ES-I3 (cell line): ENCODE data around the gene NT5C1B.

Source experiments
- H3K36me3 ChIP-seq: 2 replicates; pipeline ENCODE4 v1.6.1; 2013; ENCODE audit warnings: mild to moderate bottlenecking, low read length, control low read depth, moderate library complexity; ENCODE audit not compliant: insufficient read depth
- H3K4me1 ChIP-seq: 2 replicates; pipeline ENCODE4 v1.6.1; 2013; ENCODE audit warnings: mild to moderate bottlenecking, control low read depth, low read length; ENCODE audit not compliant: insufficient read depth
- H3K9ac ChIP-seq: 2 replicates; pipeline ENCODE4 v1.6.1; 2013; ENCODE audit warnings: low read depth, mild to moderate bottlenecking, low read length, moderate library complexity
- H3K9me3 ChIP-seq: 2 replicates; pipeline ENCODE4 v1.6.1; 2013; ENCODE audit warnings: mild to moderate bottlenecking, low read length, moderate library complexity; ENCODE audit not compliant: control insufficient read depth, insufficient read depth

Gene NT5C1B

DNA sequence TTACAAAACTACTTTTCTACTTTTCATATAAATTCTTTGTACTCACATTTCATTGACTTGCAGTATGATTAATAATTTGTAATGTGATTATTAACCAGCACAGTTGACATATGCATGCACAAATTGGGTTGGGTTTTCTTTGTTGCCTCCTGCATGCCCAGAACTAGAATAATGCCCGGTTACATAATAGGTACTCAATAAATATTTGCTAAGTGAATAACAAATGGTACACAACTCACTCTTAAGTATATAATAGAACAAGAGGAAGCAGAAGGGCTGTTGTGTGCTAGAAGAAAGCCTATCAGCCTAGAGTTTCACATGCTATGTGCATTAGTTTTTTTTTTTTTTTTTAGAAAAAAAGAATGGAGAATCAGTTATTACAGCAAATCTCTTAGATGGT, 38.2 kb downstream of the NT5C1B start:
- Histone ChIP-seq H3K9me3 (no peaks in the 10 kb centered on the region), H3K9ac (no peak overlapping the region), H3K36me3 (peaks cover 7% of the 10 kb centered on the region; the same call in 1 of the 2 replicates), H3K4me1 (peaks cover 7% of the 10 kb centered on the region; the same call in 1 of the 2 replicates)

DNA sequence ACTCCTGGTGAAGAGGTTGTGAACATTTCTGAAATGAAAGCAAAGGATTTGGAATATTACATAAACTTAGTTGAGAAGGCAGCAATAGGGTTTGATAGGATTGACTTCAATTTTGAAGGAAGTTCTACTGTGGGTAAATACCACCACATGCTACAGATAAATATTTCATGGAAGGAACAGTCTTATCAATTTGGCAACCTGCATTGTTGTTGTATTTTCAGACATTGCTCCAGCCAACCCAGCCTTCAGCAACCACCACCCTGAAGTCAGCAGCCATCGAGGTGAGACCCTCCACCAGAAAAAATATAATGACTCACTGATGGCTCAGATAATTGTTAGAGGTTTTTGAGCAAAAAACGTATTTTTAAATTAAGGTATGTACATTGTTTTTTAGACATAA, 38.9 kb downstream of the NT5C1B start:
- Histone ChIP-seq H3K36me3 (peaks cover 6% of the 10 kb centered on the region; the same call in 1 of the 2 replicates), H3K9me3 (no peaks in the 10 kb centered on the region)

DNA sequence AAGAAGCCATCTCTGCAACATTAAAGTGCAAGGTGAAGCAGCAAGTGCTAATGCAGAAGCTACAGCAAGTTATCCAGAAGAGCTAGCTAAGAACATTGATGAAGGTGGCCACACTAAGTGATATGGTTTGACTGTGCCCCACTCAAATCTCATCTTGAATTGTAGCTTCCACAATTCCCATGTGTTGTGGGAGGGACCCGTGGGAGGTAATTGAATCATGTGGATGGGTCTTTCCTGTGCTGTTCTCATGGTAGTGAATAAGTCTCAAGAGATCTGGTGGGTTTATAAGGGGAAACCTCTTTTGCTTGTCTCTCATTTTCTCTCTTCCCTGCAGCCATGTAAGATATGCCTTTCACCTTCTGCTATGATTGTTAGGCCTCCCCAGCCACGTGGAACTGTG, 40.3 kb downstream of the NT5C1B start:
- Histone ChIP-seq H3K4me1 (peaks cover 7% of the 10 kb centered on the region; the same call in 1 of the 2 replicates), H3K36me3 (no peaks in the 10 kb centered on the region; the same call in 1 of the 2 replicates), H3K9ac (no peak overlapping the region), H3K9me3 (no peaks in the 10 kb centered on the region)

More for the DNA sequence above, 38.9 kb downstream of the NT5C1B start:
- H3K9ac ChIP-seq, result no peak overlapping the region
- H3K4me1 ChIP-seq, result peaks cover 7% of the 10 kb centered on the region; the same call in 1 of the 2 replicates

DNA sequence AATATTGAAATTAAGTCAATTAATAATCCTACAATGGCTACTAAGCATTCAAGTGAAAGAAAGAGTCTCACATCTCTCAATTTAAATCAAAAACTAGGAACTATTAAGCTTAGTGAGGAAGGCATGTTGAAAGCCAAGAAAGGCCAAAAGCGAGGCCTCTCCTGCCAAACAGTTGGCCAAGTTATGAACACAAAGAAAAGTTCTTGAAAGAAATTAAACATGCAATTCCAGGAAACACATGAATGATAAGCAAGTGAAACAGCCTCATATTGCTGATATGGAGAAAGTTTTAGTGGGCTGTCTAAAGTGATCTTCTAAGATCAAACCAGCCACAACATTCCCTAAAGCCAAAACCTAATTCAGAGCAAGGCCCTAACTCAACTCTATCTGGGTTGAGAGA, 40.7 kb downstream of the NT5C1B start:
- no peaks in the 10 kb centered on the region; the same call in 1 of the 2 replicates for H3K36me3 ChIP-seq
- no peaks in the 10 kb centered on the region for H3K9me3 ChIP-seq
- peaks cover 7% of the 10 kb centered on the region; the same call in 1 of the 2 replicates for H3K4me1 ChIP-seq
- H3K9ac ChIP-seq, result no peak overlapping the region

DNA sequence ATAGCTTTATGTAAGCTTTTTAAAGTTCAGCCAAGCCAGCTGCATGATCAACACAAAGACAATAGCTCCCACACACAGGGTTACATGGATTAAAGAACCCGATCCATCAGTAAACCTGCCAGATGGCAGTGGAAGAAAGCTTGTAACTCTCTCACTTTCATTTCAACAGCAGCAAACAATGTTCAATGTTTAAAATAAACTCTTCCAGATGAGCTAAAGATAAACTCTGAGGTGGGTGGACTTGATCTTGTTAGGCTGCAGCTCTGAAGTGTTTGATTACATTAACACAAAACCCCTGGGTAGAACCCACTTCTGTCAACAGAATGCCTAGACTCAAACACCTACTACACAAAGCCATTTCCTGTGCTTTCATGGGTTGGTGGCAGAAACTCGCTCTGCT, 42.8 kb downstream of the NT5C1B start:
- Histone ChIP-seq H3K9ac (no peak overlapping the region), H3K36me3 (no peaks in the 10 kb centered on the region), H3K9me3 (no peaks in the 10 kb centered on the region), H3K4me1 (peaks cover 7% of the 10 kb centered on the region; the same call in 1 of the 2 replicates)

DNA sequence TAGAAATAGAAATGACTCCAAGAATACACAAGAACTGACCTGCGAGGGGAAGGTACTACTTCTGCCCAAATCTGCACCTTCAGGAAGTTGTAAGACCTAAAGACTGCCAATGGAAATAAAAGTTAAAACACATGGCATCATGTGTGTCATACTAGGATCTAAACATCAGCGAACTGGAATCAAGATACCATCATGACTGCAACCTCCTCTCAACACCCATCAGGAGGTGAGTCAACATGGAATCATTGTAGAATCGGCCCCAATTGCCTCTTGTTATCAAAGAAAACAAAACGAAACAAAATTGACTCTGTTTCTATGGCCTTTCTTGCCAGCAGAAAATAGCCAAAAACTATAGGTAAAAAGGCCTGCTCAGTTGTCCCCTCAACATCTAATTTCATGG, 44.0 kb downstream of the NT5C1B start:
- H3K36me3 ChIP-seq, result no peaks in the 10 kb centered on the region
- no peaks in the 10 kb centered on the region for H3K9me3 ChIP-seq
- H3K4me1 ChIP-seq, result peaks cover 7% of the 10 kb centered on the region; the same call in 1 of the 2 replicates
- no peak overlapping the region for H3K9ac ChIP-seq

DNA sequence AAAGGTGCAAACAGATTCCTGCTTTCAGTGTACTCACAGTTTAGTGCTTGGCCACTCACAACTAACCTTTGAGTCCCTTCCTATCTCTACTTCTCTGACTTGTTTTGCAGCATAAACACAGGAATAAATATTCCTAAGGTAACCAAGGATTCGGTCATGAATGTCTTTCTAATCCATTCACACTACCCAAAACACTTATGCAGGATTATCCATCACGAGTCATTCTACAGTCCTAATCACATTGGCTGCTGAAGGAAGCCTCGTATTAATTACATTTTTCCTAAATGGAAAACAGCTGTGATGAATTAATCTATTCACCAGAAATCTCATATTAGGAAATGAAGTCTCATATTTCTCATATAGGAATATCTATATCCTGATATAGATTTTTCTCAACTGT, 45.2 kb downstream of the NT5C1B start:
- H3K4me1 ChIP-seq, result peaks cover 7% of the 10 kb centered on the region; the same call in 1 of the 2 replicates
- H3K9ac ChIP-seq, result no peak overlapping the region
- H3K9me3 ChIP-seq, result no peaks in the 10 kb centered on the region
- no peaks in the 10 kb centered on the region for H3K36me3 ChIP-seq

DNA sequence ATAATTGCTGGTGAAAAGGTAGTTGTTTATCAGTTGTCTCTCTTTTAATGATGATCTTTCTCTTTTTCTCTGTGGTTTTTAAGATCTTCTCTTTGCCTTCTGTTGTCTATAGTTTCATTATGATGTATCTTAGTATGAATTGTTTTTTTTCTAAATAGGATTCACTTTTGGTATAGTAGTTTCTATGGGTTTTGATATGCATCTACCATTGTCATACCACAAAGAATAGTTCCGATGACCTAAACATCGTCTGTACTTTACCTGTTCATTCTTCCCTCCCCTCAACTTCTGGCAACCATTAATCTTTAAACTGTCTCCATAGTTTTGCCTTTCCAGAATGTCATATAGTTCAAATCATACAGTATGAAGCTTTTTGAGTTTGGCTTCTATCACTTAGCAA, 48.5 kb downstream of the NT5C1B start:
- H3K9ac ChIP-seq, result no peak overlapping the region
- no peaks in the 10 kb centered on the region for H3K9me3 ChIP-seq
- no peaks in the 10 kb centered on the region for H3K4me1 ChIP-seq
- H3K36me3 ChIP-seq, result no peaks in the 10 kb centered on the region

DNA sequence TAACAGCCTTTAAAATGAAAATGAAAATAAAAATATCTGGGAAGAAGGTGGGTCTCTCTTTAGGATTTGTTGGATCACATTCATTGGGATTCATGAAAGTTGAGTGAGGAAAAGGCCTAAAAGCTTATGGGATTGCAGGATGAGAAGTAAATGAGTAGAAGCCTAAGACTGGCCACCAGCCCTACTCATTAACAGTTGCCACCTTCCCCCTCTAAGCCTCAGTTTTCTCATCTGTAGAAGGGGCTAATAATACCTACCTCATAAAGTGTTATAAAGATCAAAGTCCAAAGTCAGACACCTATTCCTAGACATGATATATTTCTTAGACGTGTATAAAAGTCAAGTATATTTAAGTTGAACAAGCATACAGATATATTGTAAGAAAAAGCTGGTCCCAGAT, 52.7 kb downstream of the NT5C1B start:
- Histone ChIP-seq H3K36me3 (no peaks in the 10 kb centered on the region), H3K4me1 (no peaks in the 10 kb centered on the region), H3K9me3 (no peaks in the 10 kb centered on the region), H3K9ac (no peak overlapping the region)

DNA sequence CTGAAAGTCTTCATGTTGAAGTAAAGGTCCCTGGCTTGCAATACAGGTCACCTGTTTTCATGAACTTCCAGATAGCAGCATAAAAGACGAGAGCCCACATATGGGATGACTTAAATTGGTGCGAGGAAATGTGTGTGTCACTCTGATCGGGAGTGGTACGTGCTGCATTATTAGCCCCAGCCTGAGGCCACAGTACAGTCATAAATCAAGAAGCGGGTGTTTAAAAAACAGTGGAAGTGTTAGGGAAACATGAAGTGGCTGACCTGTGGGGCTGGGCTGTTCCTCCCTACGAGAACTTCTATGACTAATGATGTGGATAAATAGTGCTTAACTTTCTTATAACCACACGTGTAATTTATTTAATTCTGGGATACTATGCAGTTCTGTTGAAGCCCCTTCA, 53.3 kb downstream of the NT5C1B start:
- Histone ChIP-seq H3K4me1 (no peaks in the 10 kb centered on the region), H3K9me3 (no peaks in the 10 kb centered on the region), H3K36me3 (no peaks in the 10 kb centered on the region), H3K9ac (no peak overlapping the region)

DNA sequence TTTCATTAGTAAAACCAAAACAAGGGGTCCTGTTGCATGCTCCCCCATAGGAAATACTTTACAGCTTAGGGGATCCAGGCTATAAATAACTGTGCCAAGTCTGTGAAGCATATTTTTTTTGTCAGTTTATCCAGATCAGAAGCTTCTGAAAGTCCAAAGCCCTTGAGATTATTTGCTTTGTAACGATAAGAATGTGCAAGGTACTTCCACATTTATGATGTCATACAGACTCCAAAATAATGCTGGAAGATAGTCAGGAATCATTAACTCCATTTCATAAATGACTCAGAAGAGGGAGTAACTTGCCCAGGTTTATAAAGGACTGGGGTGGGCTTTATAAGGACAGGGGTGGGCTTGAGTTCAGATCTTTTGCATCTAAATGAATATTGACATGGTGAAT, 58.2 kb downstream of the NT5C1B start:
- no peaks in the 10 kb centered on the region for H3K36me3 ChIP-seq
- no peak overlapping the region for H3K9ac ChIP-seq
- no peaks in the 10 kb centered on the region for H3K9me3 ChIP-seq
- no peaks in the 10 kb centered on the region for H3K4me1 ChIP-seq

DNA sequence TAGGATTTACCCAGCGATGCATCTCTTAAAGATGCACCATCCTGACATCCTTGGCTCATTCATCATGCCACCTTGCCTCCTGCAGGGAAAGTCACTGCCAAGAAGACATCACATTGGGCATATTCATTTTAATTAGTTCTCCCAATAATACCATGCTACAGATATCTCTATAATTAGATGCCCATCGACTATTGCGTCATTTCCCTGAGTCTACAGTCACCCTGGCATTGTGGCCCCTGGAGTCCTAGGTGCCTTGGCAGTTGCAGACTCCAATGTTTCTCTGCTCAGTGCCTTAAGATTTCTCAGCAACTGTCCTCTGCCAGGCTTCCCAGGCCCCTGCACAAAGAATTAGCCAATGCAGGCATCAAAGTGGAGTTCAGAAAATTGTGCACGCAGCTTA, 61.5 kb downstream of the NT5C1B start:
- Histone ChIP-seq H3K9ac (no peak overlapping the region), H3K9me3 (no peaks in the 10 kb centered on the region), H3K4me1 (no peaks in the 10 kb centered on the region), H3K36me3 (no peaks in the 10 kb centered on the region)

DNA sequence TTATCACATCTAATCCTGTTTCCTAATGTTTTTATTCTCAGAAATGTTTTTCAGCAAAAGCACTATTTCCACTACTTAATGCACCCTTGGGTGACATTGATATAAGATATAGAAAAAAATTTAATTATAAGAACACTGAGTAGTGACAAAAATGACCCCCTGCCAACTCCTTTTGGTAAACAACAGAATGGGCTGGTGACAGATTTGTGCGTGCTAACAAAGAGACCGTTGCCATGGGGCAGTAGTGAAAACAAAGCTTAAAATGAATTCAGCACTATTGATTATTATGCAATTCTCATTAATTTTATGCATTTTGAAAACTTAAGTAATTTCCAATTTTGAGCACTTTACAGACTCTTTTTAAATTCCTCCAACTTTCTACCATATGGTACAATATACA, 62.0 kb downstream of the NT5C1B start:
- no peak overlapping the region for H3K9ac ChIP-seq
- H3K4me1 ChIP-seq, result no peaks in the 10 kb centered on the region
- H3K36me3 ChIP-seq, result no peaks in the 10 kb centered on the region

DNA sequence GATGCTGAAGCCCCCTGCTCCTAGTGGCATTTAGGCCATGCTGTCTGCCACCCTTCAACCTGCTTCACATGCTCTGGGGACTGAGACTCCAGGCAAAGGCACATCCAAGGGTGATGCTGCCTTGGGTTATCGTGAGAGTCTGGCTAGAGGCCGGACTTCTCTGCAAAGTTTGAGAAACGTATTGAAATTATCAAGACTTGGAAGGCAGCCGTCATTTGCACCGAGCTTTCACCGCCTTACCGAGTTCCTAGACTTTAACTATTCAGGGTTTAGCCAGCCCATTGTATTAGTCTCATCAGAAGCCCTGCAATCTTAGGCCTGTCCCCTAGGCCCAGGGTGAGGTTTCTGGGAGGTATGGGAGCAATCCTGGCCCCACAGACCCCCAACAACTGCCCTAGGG, 62.9 kb downstream of the NT5C1B start:
- no peaks in the 10 kb centered on the region for H3K9me3 ChIP-seq
- H3K36me3 ChIP-seq, result no peaks in the 10 kb centered on the region
- H3K9ac ChIP-seq, result no peak overlapping the region
- H3K4me1 ChIP-seq, result no peaks in the 10 kb centered on the region

More for the DNA sequence above, 62.0 kb downstream of the NT5C1B start:
- H3K9me3 ChIP-seq, result no peaks in the 10 kb centered on the region

DNA sequence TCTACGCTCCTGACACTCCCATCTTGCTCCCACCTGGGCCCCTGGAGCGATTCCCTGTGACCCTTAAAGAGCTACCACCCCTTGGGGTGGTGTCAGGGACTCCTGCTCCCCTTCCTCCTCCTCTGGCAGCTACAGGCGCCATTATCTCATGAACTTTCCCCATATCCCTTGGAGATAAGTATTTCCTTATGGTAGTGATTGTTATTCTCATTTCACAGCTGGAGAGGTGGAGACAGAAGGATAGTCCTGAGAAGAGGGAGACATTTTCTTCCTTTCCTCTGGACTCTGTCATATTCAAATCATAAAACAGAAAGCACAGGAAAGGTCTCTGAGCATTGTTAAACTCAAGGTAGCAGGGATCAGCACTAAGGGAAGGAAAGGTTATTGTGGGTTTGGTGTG, 63.5 kb downstream of the NT5C1B start:
- Histone ChIP-seq H3K9me3 (no peaks in the 10 kb centered on the region), H3K9ac (no peak overlapping the region), H3K4me1 (no peaks in the 10 kb centered on the region), H3K36me3 (no peaks in the 10 kb centered on the region)

DNA sequence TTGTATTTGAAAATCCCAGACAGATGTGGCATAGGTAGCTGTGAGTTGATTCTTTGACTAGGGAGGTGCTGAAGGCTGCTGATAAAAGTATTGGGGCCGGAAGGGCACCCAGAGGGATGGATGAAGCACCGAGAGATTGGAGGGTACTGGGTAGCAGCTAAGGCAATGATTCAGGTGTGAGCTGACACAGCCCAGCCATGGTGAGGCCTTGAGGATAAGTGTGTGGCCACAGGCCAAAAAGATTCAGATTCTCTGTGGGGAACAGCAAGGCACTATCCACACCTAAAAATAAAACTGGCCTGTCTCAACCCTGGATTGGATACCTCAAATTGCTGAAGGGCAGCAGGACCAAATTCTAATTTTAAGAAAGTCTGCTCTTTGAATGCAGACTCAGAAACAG, 64.1 kb downstream of the NT5C1B start:
- Histone ChIP-seq H3K9me3 (no peaks in the 10 kb centered on the region), H3K4me1 (0 out of 2 replicates have a peak, but pooled peaks cover under 1% of the 10 kb centered on the region), H3K9ac (no peak overlapping the region), H3K36me3 (no peaks in the 10 kb centered on the region)
